Right atrium auricular region (tissue), 2 donors: Measurements from ENCODE around the gene FSIP1. TPM values are rescaled to one million over a fixed set of nuclear protein-coding genes. Genes with fewer than 3 reads are reported as not detected.

Experiments used
- DNase-seq: peaks from one replicate; pipeline ENCODE4 v3.0.0-alpha.2; 2019; ENCODE audit warnings: low spot score
- H3K27ac ChIP-seq, 2 donors: fragments of 200-600 bp; sonication (generic); 1 replicate in 1 of 2; 2 replicates in 1 of 2; pipeline ENCODE4 v1.5.1; 2016 to 2019
- H3K27me3 ChIP-seq, 2 donors: fragments of 200-600 bp; sonication (generic); one replicate each; pipeline versions ENCODE4 v1.5.1 to v1.6.0; 2017 to 2019
- H3K36me3 ChIP-seq: fragments of 200-600 bp; sonication (generic); one replicate; pipeline ENCODE4 v1.5.1; 2016
- H3K4me1 ChIP-seq, 2 donors: fragments of 200-600 bp; sonication (generic); one replicate each; pipeline versions ENCODE4 v1.5.1 to v1.6.0; 2017 to 2019
- H3K4me3 ChIP-seq, 2 donors: fragments of 200-600 bp; sonication (generic); 1 replicate in 1 of 2; 2 replicates in 1 of 2; pipeline ENCODE4 v1.5.1; 2017 to 2019; ENCODE audit warnings: mild to moderate bottlenecking in 1 of 2, moderate library complexity in 1 of 2
- H3K9me3 ChIP-seq, 2 donors: fragments of 200-600 bp; sonication (generic); one replicate each; pipeline ENCODE4 v1.5.1; 2019
- total RNA-seq, 2 donors: library from RNA; depleted of rRNA; stranded (reverse); fragments of >200 nt; gene quantifications; one replicate each; pipeline ENCODE4 v1.1.0, GENCODE V29; 2016
- TF ChIP-seq, protein P1 (sequence below), 2 donors: fragments of 200-600 bp; sonication (generic); IDR thresholded peaks; one replicate each; pipeline ENCODE4 v1.5.1; 2019; ENCODE audit warnings: antibody characterized with exemption in 2 of 2

FSIP1 gene
- total RNA-seq, 2 donors from 2014 or later = 0.24 TPM; not detected in 1

DNA sequence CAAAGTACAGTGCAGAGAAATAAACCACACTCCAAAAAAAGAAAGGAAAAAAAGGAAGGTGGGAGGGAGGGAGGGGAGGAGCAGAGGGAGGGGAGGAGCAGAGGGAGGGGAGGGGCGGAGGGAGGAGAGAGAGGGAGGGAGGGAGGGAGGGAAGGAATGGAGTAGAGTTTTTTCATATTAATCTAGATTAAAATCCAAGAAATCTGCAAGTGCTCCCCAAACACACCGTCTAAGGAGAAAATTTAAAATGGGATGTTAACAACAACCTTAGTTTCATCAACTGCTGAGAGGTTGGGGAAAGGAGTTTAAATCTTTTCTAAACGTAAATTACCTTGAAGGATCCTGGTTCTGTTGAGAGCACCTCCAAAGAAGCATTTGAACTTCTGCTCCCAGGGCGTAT, 6.6 kb downstream of the FSIP1 start:
- no peak overlapping the region for H3K4me3 ChIP-seq
- DNase-seq = no peak
- peaks cover 0 to 3% of the 10 kb centered on the region in 2 donors for H3K4me1 ChIP-seq
- no peaks in the 10 kb centered on the region for H3K36me3 ChIP-seq
- TF ChIP-seq, protein P1, sequence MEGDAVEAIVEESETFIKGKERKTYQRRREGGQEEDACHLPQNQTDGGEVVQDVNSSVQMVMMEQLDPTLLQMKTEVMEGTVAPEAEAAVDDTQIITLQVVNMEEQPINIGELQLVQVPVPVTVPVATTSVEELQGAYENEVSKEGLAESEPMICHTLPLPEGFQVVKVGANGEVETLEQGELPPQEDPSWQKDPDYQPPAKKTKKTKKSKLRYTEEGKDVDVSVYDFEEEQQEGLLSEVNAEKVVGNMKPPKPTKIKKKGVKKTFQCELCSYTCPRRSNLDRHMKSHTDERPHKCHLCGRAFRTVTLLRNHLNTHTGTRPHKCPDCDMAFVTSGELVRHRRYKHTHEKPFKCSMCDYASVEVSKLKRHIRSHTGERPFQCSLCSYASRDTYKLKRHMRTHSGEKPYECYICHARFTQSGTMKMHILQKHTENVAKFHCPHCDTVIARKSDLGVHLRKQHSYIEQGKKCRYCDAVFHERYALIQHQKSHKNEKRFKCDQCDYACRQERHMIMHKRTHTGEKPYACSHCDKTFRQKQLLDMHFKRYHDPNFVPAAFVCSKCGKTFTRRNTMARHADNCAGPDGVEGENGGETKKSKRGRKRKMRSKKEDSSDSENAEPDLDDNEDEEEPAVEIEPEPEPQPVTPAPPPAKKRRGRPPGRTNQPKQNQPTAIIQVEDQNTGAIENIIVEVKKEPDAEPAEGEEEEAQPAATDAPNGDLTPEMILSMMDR (IDR thresholded peaks at IDR 0.05) = no peak
- H3K9me3 ChIP-seq = no peaks in the 10 kb centered on the region
- no peaks in the 10 kb centered on the region for H3K27me3 ChIP-seq
- H3K27ac ChIP-seq = no peak overlapping the region

GRCh38 chr15:39774688-39775267, 7.9 kb downstream of the FSIP1 start:
- H3K36me3 ChIP-seq = no peaks in the 10 kb centered on the region
- H3K9me3 ChIP-seq = no peaks in the 10 kb centered on the region
- TF ChIP-seq, protein P1 (IDR thresholded peaks at IDR 0.05) = no peak
- H3K4me1 ChIP-seq = peaks cover 0 to 7% of the 10 kb centered on the region in 2 donors
- H3K27ac ChIP-seq = no peak overlapping the region
- H3K4me3 ChIP-seq = no peak overlapping the region
- H3K27me3 ChIP-seq = no peaks in the 10 kb centered on the region
- no peak for DNase-seq

- Histone ChIP-seq H3K27me3 (no peaks in the 10 kb centered on the region), H3K4me1 (peaks cover 0 to 7% of the 10 kb centered on the region in 2 donors), H3K36me3 (no peaks in the 10 kb centered on the region), H3K9me3 (no peaks in the 10 kb centered on the region), H3K4me3 (no peak overlapping the region), H3K27ac (peak overlapping the region in 1 of 2 donors; percentile 37)
- TF ChIP-seq, protein P1 (IDR thresholded peaks at IDR 0.05) = no peak
- no peak for DNase-seq
Observed at GRCh38 chr15:39770748-39771689, 11.6 kb downstream of the FSIP1 start.

GRCh38 chr15:39767921-39768320, 14.7 kb downstream of the FSIP1 start:
- H3K4me1 ChIP-seq = peaks cover 0 to 7% of the 10 kb centered on the region in 2 donors
- no peaks in the 10 kb centered on the region for H3K36me3 ChIP-seq
- no peak for DNase-seq
- H3K27me3 ChIP-seq = no peaks in the 10 kb centered on the region
- TF ChIP-seq, protein P1 (IDR thresholded peaks at IDR 0.05) = no peak
- no peaks in the 10 kb centered on the region for H3K9me3 ChIP-seq
- no peak overlapping the region for H3K4me3 ChIP-seq
- H3K27ac ChIP-seq = no peak overlapping the region

DNA sequence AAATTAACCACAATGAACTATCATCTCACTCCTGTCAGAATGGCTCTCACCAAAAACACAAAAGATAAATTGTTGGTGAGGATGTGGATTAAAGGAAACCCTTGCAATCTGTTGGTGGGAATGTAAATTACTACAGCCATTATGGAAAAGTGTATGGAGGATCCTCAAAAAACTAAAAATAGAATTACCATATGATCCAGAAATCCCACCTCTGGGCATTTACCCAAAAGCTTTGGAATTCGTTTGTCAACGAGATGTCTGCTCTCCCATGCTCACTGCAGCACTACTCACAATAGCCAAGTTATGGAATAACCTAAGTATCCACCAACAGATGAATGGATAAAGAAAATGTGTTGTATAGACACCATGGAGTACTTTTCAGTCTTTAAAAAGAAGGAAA, 21.6 kb downstream of the FSIP1 start:
- Histone ChIP-seq H3K4me1 (no peaks in the 10 kb centered on the region), H3K27me3 (no peaks in the 10 kb centered on the region), H3K36me3 (no peaks in the 10 kb centered on the region), H3K9me3 (no peaks in the 10 kb centered on the region), H3K27ac (no peak overlapping the region), H3K4me3 (no peak overlapping the region)
- TF ChIP-seq, protein P1 (IDR thresholded peaks at IDR 0.05) = no peak
- DNase-seq = no peak
